Peyer's patch (tissue), 4 donors: ENCODE measurements around the gene TTC1.

ENCODE experiments used
- CTCF ChIP-seq, 6 experiments: fragments of 450-650 bp in 4 of 6; fragments of 200-600 bp in 2 of 6; sonication (generic) in 1 of 6; IDR thresholded peaks; one replicate each; pipeline ENCODE4 v1.5.1; 2017 to 2019; ENCODE audit warnings: antibody characterized with exemption in 6 of 6, mild to moderate bottlenecking in 3 of 6, moderate library complexity in 1 of 6
- POLR2A ChIP-seq, 2 donors: fragments of 450-650 bp; IDR thresholded peaks; one replicate each; pipeline ENCODE4 v1.5.1; 2017; ENCODE audit warnings: antibody characterized with exemption in 2 of 2, mild to moderate bottlenecking in 2 of 2, moderate library complexity in 2 of 2

DNA sequence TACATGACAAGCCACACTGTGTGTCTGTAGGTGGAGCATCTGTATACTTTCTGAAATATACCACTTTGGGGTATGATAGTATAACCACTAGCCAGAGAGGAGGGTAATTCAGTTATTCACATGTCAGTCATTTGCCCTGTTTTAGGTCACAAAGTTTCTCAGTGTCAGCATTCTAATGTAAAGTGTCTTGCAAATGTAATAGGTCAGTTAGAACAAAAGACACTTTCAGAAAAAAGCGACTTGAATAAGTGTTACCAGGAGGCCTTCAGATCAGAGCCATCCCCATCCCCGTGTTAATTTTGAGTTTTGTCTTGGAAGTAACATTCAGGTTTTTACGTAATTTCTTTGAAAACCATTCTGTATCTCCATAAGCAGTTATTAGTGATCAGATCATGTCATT is 33.7 kb downstream of the TTC1 start:
- no peak for TF ChIP-seq CTCF (IDR thresholded peaks at IDR 0.05)
- no peak for TF ChIP-seq POLR2A (IDR thresholded peaks at IDR 0.05)
